ENCODE data around the gene HOTAIR.
A peak's percentile ranks its signal among the peaks of the same experiment; 100 is the strongest.

Gene HOTAIR

DNA sequence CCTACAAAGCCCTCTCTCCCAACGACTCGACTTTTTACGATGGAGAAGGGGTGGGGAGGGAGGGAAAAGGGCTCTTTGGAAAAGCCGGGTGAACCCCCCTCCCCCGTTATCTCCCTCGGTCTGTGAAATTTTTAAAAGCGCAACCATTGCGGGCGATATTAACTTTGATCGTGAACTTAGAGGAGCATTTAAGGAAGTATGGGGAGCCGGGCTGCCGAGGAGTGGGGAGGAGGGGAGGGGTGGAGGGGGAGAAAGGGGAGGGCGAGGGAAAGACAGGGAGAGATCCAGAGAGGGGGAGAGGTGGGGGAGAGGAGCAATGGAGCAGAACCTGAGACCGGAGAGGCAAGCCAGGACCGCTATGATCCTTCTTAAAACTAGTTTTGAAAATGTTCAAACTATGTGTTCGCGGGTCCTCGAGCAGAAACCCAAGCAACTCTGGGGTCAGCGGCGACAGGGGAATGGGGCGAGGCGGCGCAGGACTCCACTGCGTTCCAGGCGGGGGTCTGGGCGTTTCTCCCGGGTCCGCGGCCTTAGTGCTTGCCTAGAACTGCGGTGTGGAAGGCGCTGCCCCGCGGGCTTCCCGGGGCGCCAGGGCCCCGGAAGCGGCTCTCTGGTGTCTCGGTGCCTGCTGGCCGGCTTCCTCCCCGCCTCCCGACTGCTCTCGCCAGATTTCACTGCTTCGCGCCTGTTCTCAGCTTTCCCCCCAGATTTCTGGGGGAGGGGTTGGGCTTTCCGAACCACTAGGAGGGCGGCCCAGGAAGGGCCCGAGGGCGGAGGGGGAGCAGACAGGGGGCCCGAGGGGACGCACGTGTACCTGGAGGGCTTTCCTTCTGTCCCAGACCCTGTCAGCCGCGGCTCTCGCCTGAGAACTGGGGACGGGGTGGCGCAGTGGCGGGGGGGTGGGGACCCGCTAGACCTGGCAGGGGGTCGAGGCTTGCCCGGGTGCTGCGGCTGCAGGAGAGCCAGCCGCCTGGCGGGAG lies at the start of gene HOTAIR:
Gene HOTAIR, minus strand, starts transcription at position 871 of the 980 bp plus-strand sequence.
- no peak for DNase-seq

DNA sequence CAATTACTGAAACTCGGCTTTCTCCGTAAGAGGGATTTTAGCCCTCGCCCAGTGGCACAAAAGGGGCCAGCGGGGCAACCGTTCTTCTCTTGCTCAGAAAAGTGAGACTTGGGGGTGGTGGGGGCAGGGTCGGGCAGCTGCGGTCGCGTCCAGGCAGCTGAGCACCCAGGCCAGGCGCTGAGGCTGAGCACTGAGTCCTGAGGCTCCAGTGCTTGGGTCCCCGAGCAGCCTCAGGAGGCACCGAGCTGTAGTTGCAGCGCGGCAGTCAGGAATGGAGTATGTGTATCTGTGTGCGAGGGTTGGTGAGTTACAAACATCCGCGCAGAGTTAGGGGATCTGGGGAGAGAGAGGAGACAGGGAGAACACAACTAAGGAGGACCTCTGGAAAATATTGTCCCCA lies 49.4 kb upstream of the HOTAIR start:
- no peak for DNase-seq

DNA sequence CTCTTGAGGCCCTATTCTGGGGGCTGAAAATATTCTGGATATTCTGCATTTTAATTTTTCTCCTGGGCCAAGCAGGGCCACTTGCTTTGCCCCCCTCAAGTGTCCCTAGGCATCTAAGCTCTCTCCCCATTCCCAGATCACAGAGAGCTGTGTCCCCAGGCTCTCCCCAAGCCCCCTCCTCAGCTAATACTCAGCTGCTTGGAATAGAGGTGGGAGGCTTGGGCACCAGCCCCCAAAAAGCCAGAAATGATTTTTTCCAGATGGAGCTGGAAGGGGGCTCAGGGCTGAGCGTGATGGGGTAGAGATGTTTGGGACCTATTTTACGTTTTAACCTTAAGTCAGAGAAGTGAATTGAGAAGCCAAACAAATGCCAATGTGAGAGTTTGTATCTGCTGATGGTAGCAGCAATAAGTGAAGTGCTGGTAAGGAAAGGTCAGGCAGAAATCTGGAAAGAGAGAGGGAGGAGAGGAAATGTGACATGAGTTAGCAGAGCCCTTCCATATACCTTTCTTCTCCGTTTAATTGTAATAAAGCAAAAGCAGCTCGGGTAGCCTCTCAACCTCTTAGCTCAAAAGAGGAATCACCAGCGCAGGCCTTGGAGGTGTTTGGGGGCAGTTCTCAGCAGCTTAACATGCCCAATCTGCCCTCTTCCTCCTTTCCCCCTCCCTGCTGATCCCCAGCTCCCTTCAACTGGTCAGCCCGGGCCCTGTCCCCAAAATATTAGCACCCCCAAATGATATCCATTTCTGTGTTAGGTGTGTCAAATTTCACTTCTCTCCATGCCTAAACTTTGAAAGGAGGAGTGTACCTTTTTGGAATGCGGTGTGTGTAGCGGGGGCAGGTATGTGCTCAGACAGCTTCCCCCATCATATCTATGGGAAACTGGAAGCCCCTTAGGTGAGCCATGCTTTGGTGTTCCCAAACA lies 48.5 kb upstream of the HOTAIR start:
- no peak for DNase-seq

DNA sequence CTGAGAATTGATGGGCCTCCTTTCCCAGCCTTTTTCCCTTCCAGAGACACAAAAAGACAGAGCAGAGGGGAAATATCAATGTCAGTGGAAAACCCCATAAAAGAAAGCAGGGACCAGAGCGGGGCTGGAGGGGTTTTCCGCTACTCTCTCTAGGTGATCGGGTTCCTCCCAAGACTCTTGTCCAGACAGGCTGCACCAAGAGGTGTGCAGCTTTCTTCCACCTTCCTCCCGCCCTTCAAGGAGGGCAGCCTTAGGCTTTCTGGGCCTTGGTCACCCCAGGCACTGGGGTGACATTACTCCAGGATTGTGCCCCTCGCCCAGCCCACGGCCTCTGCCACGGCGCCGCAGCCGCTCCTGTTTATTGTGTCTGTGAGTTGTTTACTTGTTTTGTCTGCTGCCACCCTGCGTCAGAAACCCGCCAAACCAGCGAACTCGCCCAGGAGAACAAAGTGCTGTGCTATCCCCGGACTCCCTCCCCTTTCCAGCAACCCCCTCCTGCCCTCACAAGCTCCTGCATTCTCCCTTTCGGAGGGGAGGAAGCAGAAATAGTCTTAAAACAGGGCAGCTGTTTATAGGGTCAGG lies 46.8 kb upstream of the HOTAIR start:
- DNase-seq, result no peak

DNA sequence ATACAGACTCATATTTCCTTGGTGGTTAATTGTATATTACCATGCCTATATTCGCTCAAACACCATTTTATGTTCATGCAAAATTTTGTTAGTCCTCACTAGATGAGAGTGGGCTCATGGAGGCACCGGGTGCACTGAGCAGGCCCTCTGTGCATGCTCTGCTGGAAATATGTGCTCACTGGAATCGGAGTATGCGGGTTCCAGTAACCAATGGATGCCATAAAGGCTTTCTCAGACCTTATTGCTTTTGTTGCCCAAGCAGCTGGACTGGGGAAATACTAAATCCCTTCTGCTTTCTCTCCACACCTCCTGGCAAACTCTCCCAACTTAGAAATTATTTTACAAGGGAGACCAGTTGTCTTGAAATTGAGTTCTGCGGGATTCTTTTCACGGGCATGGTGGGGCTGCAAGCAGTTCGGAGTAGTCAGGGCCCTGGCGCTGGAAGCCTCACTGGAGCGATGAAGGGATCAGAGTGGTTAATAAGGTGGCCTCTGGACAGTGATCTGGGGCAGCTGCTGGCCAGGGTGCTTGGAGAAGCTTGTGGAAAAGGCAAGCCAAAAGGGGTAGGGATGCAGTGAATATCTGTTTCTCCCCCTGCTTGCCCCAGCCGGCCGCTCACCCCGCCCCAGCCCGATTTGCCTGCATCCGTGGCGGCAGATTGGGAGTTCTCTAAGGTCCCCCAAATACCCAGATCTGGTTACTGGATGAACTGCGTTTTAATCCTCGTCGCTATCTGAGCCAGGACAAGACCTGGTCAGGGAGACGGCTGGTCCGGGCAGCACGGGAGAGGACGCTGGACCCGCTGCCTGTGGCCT lies 46.0 kb upstream of the HOTAIR start:
- DNase-seq, result no peak

DNA sequence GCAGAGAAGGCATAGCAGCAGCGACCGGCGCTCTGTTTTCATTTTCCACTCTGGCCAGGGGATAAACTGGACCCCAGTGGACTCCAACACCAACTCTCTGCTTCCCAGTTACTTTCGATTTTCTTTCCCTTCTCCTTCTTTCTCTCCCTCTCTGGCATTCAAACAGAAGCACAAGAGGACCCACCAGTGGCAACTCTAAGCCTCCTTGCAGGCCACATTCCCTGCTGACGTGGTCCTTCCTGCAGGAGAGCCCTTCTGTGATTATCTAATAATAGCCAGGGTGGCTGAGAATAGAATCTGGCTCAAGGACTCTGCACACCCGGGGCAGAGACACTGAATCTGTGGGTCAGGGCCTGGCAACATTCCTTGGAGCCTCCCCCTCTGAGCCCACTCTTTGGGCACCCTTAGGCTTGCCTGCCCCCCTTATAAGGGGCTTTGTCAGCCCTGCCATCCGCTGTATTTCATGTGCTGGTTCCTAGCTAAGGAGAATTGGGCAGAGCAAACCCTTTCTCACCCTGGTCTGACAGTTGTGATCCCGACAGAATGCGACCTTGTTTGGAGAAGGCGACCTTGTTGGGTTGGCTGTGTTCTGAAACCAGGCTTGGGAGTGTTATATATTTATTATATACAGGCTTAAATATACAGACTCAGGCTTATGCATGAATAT lies 45.3 kb upstream of the HOTAIR start:
- DNase-seq, result no peak

DNA sequence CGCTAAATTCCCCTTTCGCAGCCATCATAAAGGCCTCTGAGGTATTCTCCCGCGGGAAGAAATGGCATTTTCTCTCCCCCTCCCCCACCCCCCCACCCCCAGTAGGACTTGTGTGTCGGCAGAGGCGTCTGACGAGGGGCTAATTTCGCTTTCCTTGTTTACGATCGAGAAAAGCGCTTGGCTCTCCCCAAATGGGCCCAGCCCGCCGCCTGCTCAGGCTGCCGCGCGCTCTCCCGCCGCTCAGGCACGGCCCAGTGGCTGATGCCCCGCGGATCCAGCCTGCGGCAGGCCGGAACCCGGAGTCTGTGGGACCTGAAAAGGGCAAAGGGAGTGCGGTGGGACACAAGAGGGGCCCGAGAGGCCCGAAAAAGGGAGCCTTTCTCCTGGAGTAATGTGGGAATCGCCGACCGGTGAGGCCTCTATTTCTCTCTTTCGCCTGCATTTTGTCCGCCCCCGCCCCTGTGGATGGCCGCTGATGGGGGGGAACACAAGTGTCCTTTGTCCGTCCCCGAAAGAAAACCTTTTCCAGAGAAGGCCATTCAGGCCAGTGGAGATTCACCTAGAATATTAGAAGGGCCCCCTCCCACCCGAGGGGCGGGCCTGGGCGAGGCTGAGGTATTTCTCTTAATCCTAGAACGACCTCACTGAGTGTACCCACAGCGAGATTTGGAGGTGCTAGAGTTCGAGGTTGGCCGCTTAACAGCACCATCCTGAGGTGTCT lies 44.5 kb upstream of the HOTAIR start:
- DNase-seq, result no peak

DNA sequence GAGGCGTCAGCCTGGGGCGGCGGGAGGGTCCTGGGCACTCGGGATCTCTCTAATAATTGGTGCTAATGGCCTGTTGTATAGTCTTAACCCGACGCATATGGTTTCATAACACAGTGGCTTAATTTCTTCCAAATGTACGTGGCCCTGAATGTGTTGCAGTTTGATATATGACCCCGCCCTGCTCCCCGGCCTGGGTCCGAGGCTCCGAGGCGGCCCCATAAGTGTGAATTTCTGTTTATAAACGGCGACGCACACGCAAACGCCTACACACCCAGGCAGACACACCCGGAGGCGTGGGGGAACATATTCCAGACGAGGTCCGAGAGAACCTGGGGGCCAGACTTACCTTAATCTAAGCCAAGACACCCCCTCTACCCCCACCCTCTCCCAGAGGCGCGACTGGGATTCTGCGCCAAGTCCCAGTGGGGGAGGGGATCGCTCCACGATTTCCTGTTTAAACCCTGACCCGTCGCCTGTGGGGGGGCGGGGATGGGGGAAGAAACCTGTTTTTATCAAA lies 43.8 kb upstream of the HOTAIR start:
- no peak for DNase-seq

DNA sequence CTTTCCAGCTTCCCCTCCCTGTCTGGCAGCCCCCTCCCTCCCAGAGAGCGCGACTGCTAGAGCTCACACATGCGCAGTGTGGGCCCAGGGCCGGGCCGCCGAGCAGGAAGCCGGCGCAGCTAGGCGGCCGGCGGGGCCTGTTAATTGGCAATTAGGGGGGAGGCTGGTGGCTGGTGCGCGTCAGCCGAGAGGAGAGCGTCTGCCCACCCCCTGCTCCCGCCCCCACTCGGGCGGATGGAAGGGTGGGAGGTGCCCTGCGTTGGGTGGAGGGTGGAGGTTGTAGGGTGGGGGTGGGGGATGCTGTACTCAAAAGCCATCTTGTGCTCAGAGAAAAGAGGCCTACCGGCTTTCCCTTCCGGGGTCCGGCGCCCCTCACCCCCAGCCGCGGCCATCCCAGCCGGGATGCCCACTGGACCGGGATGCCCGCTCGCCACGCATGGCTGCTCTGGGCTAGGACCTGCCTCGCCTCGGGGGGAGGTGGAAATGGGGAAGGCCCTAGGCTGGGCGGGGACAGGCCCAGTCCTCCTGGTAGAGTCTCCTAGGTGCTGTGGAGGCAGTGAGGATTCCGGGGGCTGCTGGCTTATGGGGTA lies 43.2 kb upstream of the HOTAIR start:
- DNase-seq, result peak; percentile 51

DNA sequence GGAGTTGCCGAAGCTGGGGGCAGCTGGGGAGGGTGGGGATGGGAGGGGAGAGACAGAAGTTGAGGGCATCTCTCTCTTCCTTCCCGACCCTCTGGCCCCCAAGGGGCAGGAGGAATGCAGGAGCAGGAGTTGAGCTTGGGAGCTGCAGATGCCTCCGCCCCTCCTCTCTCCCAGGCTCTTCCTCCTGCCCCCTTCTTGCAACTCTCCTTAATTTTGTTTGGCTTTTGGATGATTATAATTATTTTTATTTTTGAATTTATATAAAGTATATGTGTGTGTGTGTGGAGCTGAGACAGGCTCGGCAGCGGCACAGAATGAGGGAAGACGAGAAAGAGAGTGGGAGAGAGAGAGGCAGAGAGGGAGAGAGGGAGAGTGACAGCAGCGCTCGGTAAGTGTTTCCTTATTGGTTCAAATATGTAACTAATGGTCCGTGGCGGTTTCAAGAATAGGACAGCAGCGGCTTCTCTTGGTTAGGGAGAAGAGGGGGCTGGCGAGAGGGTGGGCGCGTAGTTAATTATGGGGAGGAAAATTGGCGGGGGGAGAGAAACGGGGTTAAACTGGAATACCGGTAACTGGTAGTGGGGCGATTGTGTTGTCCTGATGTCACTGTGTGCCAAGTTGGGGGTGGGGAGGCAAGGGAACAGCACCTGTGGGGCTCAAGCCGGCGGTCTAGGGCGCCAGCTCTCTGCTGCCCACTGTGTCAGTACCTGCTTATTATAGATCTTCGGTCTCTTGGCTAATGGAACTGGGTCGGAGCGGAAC lies 42.5 kb upstream of the HOTAIR start:
- DNase-seq, result no peak

DNA sequence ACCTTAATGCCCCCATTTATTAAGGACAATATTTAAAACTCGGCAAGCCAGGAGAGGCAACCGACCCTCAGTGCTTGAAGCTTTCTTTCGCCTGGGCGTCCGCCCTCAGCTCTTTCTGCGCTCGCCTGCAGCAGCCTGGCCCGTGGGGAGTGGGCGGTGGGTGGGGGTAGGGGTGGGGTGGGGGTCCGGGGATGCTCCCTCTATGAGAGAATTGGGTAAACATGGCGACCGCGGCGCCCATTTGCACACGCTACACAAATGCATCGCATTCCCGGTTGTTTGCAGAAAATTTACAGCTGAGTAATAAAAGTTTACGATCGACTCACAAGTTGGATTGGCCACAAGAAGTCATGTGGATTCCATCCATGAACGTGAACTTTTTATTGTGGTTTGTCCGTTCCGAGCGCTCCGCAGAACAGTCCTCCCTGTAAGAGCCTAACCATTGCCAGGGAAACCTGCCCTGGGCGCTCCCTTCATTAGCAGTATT lies 41.8 kb upstream of the HOTAIR start:
- DNase-seq, result no peak

DNA sequence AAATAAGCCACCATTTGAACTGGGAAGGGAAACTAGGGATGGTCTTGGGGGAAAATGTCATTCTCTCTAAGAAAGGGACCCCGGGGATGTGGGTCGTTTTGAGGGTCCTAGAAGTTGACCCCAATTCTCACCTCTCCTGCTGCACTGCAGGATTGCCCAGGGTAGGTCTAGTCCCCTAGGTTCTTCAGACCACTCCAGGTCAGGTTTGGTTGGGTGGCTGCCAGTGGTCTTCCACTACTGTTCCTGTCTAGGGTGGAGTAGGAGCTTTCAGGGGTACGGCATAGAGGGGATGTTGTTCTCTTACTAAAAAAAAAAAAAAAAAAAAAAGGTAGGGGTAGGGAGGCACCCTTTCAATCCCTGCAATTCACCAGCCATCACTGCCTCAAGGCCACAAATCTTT lies 41.3 kb upstream of the HOTAIR start:
- no peak for DNase-seq

DNA sequence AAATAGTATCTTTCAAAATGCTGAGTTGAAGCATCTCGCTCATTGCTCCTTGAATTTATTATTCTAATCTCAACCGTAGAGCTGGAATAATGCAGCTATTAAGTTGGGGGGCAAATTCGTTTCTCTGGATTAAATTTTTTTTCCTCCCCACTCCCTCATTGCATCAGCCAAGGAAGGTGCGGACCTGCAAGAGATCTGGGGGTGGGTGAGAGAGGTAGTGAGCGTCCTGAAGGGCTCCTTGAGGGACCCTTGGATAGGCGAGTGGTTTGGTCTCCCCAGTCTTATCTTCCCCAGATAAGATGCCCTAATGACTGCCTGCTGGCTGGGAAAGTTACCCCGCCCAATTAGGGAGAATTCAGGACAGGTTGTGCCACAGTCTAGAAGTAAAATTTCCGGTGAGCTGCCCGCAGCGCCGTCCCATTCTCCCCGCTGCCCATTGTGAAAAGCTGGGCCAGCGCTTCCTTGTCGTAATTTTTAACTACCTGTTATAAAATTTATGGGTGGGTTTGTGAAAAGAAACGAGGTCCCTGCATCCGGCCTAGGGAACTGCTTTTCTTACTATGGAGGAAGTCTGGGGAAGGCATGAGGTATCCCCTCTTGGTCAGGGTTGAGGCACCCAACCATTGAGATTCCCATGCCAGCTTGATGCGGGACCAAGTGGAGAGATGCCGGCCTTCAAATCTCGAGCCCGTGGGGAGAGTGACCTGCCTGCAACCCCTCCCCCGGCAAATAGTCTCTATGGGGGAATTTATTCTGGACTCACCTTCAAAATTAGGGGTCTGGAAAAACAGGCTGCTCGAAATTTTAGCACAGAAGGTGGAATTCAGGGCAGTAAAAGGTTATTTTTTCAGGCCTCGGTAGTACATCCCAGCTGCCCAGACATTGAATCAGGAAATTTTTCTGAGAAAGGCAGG lies 40.5 kb upstream of the HOTAIR start:
- no peak for DNase-seq

DNA sequence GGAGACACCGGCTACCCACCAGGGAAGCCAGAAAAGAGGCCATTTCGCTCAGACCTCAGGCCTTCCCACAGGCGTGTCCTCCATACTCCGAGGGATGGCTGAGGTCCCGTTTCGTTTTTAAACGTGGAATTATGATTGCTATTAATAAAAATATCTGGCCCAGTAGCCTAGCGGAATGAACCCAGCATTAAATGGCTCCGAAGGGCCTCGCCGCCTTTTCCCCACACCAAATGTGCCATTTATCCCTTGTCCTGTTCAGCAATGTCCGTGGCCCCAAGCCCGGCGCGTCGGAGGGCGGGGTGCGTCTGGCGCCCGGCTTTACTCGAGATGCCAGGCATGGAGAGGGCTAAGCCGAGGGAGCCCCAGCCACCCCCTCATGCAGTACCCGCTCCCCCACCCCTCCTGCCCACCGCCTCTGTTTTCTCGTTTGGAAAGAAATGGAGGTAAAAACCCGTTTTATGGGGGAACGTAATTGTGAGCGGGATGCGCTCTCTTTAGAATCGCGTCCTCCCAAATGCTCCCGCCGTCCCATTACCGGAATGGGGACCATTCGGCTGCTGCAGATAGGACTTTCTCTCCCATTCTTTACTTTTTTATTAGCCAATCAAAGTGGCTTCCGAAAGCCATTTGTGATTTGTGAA lies 39.7 kb upstream of the HOTAIR start:
- no peak for DNase-seq

DNA sequence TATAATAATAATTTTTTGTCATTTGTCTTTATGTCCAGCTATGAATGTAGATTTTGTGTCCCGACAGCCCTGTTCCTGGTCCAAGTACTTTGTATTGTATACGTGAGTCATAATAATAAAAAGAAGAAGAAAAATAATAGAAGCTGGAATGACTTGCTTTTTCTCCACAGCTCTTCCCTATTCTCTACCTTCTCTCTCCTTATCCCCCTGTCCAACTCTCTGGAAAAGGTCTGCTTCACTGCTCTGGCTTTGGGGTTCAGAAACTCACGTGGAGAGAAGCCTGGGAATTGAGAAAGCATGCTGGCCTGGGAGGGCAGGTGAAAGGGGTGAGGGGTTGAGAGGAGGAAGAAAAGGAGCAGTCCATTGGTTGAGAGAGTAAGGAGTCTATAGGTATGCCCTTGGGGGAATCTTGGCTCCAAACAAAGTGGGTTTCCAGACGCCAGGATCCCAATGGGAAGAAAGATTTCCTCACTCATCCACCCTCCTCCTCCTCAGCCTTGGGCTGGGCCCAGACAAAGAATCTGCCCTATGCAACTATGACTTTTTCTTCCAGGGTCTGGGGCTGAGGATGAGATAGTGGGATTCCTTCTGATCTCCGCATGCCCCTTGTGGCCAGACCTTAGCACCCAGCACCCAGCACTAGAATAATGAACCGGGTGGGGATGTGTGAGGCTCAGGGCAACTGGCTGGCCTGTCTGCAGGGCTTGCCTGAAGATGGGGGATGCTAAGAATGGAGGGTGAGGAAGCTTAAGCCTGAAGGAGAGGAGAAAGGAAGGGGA lies 38.1 kb upstream of the HOTAIR start:
- no peak for DNase-seq

DNA sequence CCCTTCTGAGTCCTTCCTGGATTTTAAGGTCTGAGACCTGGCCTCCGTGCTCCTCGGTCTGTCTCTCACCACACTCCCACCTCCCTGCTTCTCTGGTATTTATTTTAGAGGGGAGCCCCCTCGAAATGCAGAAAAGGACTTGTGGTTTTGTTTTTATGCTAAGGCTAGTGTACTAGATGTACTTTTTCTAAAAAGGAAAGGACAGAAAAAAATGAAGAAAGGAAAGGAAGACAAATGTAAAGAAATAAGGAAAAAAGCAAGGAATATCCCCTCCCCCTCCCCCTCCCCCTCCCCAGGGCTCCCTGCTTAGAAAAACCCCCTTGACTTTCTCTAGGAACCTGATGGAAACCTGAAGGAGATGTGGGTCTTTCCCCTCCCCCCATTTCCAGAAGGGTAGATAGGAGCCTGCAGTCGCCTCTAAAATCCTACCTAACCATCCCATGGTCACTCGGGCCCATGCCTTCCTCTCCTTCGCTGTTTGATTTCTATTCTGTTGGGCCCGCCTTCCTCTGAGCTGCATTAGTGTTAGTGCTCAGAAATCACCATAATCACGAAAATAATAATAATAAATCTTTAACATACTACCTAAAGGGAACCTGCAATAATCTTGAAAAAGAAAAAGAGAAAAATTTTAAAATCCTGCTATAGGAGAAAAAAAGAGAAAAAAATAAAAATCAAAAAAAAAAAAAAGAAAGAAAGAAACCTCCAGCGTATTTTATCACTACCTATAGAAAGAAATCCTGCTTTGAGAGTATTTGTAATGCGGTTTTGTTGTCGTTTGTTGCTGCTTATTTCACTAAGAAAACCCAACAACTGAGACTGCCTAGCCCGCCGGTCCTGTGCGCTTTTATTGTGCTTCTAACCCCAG lies 37.1 kb upstream of the HOTAIR start:
- DNase-seq, result no peak
